NT2/D1 (cell line): ENCODE measurements around the gene LRIT1.

Experiments
- SUZ12 ChIP-seq: IDR thresholded peaks from 2 replicates; pipeline ENCODE4 v1.6.1; 2011; ENCODE audit not compliant: insufficient read length, insufficient read depth; ENCODE audit errors: extremely low read depth
- YY1 ChIP-seq: IDR thresholded peaks from 2 replicates; pipeline ENCODE4 v1.6.1; 2011; ENCODE audit not compliant: insufficient read length, insufficient read depth
- ZNF274 ChIP-seq: IDR thresholded peaks from 2 replicates; pipeline ENCODE4 v1.6.1; 2011; ENCODE audit warnings: mild to moderate bottlenecking, low read depth, low read length

DNA sequence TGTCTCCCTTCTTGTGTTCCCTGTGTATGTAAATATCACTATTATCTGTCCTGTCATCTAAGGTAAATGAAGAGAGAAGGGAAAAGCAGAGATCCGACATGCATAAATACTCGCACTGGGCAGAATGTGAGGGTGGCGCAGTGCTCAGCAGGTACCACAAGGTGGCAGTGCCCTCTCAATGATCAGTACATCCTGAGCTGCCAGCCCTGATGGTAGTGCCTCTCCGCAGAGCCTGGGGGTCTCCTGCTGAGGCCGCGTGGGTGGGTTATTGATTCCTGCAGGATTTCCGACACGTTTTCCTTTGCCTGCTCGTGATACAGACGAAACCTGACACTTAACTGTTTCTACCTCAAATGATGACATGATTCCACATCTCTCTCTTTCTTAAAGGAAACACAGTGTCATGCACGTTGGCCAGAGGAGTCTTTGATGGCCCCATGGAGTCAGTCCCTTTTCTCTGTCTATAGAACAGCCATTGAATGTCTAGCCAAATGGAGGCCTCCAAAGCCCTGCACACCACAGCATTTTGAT, 23.3 kb upstream of the LRIT1 start:
- TF ChIP-seq YY1, result no peak
- TF ChIP-seq ZNF274, result no peak
- TF ChIP-seq SUZ12, result no peak
